CD4-positive, alpha-beta T cell treated with Interleukin-15 for 4 hours (primary cell): ENCODE data around the gene ICOS.
"Not testable (repeated sequence)": the region's sequence is repeated elsewhere in the genome, so short reads cannot be mapped to it uniquely, and the experiment has no call there.

Experiments used
- DNase-seq: peaks from one replicate; pipeline ENCODE4 v3.0.0-alpha.2; 2020; ENCODE audit warnings: low spot score

Gene ICOS

DNA sequence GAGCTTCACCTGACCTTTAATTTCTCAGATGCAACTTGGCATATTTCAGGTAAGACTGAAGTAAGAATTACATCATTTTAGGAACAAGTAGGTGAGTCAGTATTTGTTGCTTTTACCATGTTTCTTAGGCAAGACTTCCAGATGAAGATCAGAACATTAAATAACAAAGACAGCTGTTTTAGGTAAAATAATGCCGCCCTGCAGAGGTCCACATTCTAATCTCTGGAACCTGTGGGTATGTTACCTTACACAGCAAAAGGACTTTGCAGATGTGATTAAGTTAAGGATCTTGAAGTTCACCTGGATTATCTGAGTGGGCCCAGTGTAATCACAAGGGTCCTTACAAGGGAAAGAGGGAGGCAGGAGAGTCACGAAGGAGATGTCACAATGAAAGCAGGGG is 39.3 kb downstream of the ICOS start:
- no peak for DNase-seq

DNA sequence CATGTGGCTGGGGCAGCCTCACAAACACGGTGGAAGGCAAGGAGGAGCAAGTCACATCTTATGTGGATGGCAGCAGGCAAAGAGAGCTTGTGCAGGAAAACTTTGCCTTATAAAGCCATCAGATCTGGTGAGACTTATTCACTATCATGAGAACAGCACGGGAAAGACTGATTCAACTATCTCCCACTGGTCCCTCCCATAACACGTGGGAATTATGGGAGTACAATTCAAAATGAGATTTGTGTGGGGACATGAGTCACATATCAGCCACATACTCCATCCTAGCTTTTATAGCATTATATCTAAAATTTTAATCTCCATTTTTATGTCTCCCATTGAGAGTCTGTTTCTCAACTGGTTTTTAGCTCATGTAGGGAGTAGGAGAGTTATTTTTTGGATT is 45.7 kb downstream of the ICOS start:
- no peak for DNase-seq

GRCh38 chr2:203983064-203983715 is 46.6 kb downstream of the ICOS start:
- DNase-seq, result no peak

DNA sequence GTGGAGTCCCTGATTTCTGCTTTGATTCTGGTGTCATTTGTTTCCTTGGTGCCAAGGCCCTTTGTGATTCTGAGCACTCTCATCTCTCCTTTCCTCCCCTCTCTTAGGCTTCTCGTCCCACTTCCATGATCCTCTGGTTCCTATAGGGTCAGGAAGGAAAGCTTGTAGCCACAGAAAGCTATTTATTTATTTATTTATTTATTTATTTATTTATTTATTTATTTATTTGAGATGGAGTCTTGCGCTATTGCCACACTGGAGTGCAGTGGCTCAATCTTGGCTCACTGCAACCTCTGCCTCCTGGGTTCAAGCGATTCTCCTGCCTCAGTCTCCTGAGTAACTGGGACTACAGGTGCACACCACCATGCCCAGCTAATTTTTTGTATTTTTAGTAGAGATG is 49.4 kb downstream of the ICOS start:
- not testable (repeated sequence) for DNase-seq

- no peak for DNase-seq
Measured at GRCh38 chr2:203987959-203988358, 51.4 kb downstream of the ICOS start.

GRCh38 chr2:203988500-203989260 is 52.1 kb downstream of the ICOS start:
- no peak for DNase-seq

DNA sequence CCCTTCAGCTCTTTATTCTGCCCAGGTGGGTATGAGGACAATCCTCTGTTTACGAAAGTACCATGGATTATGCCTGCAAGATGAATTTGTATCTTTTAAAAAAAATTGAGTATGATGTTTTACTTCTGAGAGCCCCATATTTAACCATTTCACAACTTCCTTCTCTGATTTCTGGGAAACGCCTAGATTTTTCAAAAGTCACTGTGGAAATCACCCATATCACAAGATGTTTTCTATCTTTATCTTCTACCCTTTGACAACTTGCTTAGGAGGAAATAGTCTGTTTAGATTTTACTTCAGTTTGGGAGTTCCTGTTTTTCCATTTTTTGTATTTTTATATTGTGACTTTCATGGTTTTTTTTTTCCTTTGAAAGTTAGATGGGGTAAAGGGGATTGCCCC is 53.0 kb downstream of the ICOS start:
- no peak for DNase-seq

- DNase-seq, result no peak
Measured at GRCh38 chr2:203992509-203992908, 55.9 kb downstream of the ICOS start.

DNA sequence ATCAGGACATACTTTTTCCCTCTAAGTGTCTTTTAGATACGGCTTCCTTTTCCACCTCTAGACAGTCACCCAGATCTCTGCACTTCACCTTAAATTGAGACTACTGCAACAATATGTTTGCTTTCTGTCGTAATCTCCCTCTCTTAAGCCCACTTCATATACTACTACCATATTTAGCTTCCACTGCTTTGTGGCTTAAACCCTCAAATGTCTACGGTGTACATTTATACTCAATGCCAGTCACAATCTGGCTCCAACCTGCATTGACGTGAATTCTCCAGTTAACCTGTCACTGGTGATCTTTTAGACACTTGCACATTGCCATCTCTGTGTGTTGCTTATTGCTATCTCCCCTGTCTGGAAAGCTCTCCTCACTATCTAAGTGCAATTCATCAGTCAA is 56.4 kb downstream of the ICOS start:
- no peak for DNase-seq

- peak; percentile 35 for DNase-seq
Measured at GRCh38 chr2:203993560-203993959, 57.0 kb downstream of the ICOS start.

- no peak for DNase-seq
Measured at GRCh38 chr2:203994735-203995134, 58.2 kb downstream of the ICOS start.

DNA sequence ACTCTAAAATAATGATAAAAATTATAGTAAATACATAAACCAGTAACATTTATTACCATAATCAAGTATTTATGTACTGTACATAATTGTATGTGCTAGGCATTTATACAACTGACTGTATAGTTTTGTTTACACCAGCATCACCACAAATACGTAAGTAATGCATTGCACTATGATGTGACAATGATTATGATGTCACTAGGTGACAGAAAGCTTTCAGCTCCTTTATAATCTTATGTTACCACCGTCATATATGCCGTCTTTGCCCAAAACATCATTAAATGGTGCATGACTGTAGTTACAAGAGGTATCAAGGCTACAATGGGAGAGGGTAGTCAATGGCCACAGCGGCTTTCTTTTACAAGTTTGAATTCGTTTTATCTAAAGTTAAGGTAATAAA is 60.1 kb downstream of the ICOS start:
- no peak for DNase-seq

DNA sequence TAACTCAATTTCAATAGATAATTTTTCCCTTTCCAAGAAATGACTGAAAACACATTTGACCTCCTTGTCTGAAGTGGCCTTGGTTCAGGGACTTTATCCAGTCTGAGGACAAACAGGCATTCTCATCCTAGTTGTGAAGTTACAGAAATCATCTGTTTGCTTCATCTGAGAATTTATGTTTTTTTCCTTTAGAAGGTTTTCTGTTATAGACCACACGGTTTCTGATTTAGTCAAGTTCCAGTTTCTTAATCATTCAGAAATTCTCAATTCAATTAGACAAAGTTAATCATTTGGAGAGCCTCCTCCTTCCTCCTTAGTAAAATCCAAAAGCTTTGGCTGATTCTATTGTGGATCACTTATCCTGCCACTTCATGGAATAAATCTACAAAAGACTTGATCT is 60.9 kb downstream of the ICOS start:
- no peak for DNase-seq

DNA sequence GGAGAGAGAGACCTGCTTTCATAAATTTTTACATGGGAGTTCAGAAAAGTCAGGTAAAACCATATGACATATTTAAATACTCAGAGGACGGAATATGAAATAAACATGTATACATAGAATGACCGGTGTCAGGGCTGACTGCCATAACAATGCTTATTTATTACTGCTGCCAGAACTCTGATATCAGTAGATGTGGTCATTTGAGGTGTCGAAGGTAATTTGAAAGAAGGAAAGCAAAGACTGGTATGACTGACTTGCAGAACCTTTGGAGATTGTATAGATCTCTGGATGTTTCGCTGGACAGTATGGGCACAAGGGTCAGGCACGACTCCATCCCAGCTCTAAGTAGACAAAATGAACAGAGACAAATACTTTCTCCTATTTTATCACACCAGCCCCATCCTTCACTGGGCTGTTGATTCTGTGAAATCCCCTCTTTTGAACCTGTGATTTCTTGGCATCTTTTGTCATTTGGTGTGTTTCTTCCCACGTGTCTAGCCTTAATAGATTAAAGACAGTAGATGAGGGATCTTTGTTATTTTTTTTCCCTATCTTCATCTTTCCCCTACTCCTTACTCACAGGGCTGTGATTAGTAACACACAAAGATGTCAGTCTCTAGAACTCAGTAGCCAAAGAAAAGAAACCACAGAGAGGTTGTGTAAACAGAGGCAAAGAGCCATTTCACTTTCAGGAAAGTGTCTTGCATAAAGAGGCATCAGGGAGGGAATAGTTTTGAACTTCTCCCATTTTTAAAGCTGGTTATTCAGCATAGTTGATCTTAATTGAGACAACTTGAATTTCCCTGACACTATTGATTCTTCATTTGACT is 61.6 kb downstream of the ICOS start:
- DNase-seq, result no peak

- DNase-seq, result no peak
Measured at GRCh38 chr2:203999835-204000234, 63.3 kb downstream of the ICOS start.

- peak; percentile 34 for DNase-seq
Measured at GRCh38 chr2:204000446-204000845, 63.9 kb downstream of the ICOS start.

DNA sequence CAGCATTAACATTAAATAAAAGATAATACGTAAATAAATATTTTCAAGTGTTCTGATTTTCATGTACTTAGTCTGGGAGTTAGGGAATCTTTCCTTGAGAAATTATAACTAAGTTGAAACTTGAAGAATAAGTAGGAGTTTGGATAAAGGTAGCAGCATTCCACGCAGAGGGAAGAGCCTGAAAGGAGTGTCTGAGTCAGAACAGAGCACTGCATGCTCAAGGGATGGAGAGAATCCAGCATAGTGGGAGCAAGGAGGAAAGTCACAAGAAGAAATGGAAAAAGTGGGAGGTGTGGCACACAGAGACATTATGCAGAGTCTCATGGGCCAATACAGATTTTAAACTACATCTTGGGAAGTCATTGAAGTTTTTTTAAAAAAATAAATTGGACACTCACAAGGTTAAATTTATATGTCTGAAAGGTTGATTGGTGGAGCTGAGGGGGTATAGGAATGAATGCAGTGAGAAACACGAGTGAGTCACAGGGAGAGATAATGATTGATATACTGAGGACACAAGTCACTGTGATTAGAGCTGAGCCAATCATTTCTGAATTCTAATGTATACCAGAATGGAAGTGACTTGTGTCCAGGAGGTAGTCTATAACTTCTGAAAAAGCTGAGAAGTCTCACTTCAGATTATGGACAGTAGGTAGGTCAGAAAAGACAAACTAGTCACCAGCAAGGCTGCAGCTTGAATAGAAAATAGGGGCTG is 66.9 kb downstream of the ICOS start:
- no peak for DNase-seq

DNA sequence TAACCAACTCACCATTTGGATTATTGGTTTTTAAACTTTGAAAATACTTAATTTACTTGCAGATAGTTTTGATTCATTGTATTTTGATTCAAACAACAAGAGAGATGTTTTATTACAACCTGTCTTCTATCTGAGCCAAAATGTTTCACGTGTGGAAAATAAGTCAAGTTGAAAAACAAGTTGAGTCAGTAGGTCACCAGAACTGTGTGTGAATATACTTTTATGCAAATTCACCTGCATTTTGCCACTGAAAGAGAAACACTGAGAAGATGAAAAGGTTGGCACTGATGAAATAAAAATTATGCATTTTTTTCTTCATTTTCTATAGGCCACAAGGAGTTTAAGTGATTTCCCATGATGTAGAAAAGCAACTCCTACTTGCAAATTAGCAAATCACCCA is 68.3 kb downstream of the ICOS start:
- no peak for DNase-seq

GRCh38 chr2:204005940-204006721 is 69.6 kb downstream of the ICOS start:
- DNase-seq, result peak; percentile 54

DNA sequence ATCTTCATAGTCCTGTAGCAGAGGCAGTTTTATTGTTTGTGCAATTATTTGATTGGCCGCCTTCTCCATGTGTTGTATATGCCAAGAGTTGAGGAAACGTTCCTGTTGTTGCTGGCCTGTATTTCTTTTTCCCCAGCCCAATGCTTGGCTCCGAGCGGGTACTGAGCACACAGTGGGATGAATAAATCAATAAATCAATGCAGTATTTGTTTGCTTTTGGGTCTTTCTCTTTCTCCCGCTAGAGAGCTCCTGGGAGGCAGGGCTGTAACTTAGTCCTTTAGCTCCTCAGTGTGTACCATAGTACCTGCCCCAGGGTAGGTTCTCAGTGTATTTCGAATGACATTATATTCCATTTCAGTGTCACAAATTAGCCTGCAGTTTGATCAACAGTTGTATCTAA is 71.8 kb downstream of the ICOS start:
- DNase-seq, result no peak
